ENCODE data around the gene CEP192.

The CEP192 gene

DNA sequence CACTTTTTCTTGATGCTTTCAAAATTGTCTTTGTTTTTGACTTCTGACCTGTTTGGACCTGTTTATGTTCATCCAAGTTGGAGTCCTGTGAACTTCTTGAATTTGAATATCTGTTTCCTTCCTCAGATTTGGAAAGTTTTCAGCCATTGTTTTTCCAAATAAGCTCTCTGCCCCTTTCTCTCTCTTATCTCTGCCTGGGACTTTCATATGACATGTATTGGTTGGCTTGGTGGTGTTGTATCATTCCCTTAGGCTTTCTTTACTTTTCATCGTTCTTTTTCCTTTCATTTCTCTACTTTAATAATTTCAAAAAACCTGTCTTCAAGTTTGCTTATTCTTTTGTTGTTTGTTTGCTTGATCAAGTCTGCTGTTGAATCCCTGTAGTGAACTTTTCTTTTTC, 167.3 kb downstream of the CEP192 start:
- no peak for DNase-seq

DNA sequence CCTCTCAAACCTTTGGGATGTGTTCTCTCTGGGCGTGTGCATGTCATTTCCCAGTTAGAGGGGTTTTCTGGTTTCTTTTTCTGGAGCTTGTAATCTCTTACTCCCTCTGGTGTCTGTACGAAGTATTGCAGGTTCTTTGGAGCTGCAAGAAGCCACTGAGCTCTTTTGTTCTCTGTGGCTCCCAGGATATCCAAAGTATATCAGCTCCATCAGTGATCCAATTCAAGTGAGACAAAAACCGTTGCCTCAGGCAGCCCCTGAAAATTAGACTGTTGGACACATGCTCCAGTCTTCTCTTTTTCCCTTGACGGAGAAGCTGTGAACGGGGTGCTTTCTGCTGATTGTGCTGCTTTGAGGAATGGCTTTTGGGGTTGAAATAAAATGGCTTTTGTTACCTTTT, 168.4 kb downstream of the CEP192 start:
- no peak for DNase-seq

DNA sequence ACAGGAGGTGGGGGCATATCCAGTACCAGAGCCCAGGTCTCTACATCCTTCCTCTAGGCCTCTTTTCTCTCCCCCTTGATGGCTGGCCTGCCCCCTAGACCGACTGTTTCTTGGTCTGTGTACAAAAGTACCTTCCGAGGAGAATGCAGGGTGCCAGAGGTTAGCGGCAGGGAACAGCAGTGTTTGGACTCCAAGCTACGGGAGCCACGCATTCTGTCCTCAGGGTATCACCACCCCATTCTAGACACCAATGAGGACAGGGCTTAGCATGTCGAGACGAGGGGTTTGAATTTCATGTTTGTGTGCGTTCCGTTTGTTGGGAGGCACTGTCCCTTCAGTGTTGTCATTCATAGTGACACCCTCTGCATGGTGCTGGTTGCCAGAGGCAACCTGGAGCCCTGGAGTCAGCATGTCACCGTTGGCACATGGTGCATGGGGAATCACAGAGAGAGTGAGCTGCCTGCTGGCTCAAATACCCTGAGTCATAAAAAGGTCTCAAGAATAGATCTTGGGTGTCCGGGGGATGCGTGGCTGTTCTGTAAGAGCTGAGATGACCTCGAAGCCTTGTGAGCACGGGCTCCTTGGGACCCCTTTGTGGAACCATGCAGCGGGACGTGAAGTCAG, 170.2 kb downstream of the CEP192 start:
- DNase-seq: no peak

DNA sequence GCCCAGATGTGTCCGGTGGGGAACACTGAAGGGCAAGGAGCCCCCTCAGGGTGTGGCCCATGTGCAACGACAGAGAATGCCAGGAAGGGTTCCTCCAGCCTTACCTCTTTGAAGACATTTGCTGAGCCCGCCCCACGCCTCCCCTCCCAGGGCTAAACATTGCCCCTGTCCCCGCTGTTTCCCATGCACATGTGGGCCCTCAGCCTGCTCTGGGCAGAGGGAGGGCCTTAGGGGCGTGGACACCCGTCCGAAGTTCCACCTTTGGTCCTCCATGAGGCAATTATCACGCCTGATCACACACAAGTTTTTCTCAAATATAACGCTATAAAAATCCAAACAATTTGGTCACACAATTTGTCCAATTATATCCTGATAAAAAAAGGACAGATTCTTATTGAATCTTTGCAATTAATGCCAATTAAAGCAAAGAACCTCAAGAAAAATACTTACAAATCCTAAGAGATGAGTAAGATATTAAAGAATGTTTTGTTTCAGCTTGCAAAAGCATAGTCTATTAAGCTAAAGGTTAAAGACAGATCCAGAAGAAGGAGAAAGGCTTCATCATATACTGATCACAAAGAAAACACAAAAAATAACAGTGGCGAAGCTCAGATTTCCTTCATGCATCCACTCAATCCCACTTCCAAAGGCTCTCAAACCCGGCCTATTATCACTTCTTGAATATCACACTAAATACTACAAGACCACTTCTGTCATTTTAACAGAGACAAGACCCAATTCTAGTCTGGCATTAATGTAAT, 172.2 kb downstream of the CEP192 start:
- no peak for DNase-seq

DNA sequence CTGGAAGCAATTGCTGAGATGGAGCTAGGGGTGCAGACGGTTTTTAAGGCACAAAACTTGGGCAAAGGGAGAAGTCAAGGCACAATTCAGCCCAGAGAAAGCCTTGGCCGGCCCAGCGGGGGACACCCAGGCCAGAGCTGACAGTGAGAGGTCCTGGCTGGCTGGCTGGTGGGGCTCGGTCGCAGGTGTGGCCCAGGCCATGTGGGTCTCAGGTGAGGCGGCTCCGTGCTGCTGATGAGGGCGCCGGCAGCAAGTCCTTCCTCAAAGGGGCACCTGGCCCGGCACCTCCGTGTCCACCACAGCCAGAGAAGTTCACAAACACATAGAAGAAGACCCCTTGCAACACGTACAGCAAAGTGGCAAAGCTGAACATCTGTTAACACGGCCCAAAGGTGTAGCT, 173.2 kb downstream of the CEP192 start:
- no peak for DNase-seq

DNA sequence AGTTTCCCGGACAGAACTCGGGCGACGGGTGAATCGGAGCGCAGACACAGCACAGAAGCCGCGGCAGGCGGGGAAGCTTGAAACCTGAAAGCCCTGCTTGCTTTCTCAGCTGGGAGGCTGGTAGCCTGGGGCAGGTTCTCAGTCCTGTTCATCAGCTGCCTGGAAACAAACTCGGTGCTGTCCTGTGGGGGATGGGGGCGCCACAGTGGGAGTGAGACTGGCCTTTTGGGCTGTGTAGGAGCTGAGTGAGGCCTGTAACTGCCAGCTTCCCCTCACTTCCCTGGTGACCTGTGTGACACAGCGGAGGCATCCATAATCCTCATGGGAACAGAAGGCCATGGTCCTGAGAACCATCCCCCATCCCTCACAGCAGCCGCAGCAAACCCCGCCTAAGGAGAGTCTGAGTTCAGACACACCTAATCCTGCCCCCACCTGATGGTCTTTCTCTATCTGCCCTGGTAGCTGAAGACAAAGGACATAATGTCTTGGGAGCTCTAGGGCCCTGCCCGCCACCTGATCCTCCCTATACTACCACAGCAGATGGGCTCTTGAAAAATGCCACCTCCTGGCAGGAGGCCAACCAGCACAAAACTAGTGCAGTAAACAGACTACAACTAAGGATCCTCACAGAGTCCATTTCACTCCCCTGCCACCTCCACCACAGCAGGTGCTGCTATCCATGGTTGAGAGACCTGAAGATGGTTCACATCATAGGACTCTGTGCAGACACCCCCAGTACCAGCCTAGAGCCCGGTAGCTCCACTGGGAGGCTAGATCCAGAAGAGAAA, 174.7 kb downstream of the CEP192 start:
- no peak for DNase-seq

DNA sequence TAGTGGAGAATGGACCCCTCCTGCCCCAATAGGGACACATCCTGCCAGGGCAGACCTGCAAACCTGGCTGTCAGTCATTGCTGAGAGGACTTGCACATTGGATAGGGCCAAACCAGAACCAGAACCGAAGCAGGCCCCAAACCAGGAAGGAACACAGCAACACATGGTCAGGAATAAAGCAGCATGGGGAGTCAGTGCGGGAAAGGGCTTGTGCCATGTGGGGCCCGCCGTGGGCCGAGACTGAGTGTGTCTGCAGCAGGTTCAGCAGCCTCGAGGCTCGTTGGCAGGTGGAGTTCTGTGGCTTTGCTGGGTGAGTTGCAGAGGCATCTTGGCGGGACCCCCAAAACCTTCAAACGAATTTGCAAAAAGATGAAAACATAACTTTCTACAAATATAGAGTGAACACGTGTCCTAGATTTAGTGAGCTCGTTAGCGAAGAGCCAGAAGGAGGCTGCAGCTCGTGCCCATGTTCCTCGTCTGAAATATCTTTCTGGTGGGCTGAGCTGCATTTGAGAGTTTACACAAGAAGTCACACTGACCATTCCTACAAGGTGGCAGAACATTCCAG, 182.5 kb downstream of the CEP192 start:
- DNase-seq: no peak
